Measurements from ENCODE around the gene SOS1. TPM values are rescaled to one million over a fixed set of nuclear protein-coding genes. Genes with fewer than 3 reads are reported as not detected.

The SOS1 gene
- total RNA-seq, 1 donor from 2014 or later, result 35.5 TPM

DNA sequence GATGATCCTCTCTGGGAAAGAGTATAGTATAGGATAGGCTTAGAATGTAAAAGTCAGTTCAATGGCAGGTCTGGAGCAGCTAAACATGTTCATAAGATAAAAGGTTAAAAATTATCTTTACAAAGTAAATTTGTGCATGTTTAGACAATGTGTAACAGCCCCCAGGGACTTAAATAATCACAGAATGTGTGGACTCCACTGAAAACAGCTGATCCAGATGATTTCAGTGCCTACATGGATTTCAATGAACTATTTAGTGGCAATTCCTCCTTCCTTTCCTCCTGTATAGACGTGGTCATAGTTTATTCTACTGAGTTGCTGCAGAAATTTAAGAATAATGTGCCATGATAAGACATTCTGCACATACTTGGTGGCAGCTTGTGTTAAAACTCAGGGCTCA, 188.3 kb downstream of the SOS1 start:
- no peak for TF ChIP-seq CTCF (conservative IDR thresholded peaks at IDR 0.05)
- no peaks in the 10 kb centered on the region for H3K27me3 Mint-ChIP-seq (ENCODE audit: low read depth)
- no peaks in the 10 kb centered on the region for H3K36me3 Mint-ChIP-seq (ENCODE audit: low read depth)

More for the DNA sequence above, 188.3 kb downstream of the SOS1 start:
- DNase-seq (ENCODE audit: low read depth, low spot score), result no peak
- Mint-ChIP-seq H3K4me1 (no peaks in the 10 kb centered on the region), H3K9me3 (no peaks in the 10 kb centered on the region), H3K4me3 (no peak overlapping the region), H3K27ac (ENCODE audit: unreplicated experiment) (no peak overlapping the region)

Other genes starting within 250 kb of the SOS1 start
- 35.8 and 39.5 TPM in 2 replicates for gene DHX57, start 245.1 kb downstream of the SOS1 start, total RNA-seq
- 18.4 and 18.8 TPM in 2 replicates for gene MORN2, start 245.1 kb downstream of the SOS1 start, total RNA-seq
- 0.59 and 1.1 TPM in 2 replicates for gene ARHGEF33, start 231.2 kb downstream of the SOS1 start, total RNA-seq
- 0.75 and 0.93 TPM in 2 replicates for gene CDKL4, start 122.9 kb upstream of the SOS1 start, total RNA-seq